GM20000 (cell line): ENCODE results near the gene CFH.

Experiments
- DNase-seq: peaks from one replicate; pipeline ENCODE4 v3.0.0; 2012; ENCODE audit warnings: low spot score
- TF ChIP-seq, protein P1 (sequence below): IDR thresholded peaks from 2 replicates; pipeline ENCODE4 v1.5.1; 2012; ENCODE audit warnings: mild to moderate bottlenecking, control low read depth; ENCODE audit errors: extremely low read depth, missing control alignments

The CFH gene

DNA sequence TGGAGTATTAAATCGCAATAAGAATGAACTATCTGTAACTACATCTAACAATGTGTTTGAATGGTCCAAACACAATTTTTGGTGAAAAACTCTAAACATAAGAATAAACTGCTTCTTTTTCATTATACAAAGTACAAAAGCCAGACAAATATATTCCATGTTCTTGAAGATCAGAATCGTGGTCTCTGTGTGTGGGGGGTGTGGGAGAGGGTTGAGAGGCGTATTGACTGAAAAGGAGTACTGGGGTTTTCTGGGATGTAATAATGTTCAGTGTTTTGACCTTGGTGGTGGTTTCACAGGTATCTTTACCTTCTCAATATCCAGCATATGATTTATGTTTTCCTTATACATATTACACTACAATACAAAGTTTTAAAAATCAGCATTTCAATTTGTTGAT, 764 bp upstream of the CFH start:
- DNase-seq = no peak
- TF ChIP-seq, protein P1, sequence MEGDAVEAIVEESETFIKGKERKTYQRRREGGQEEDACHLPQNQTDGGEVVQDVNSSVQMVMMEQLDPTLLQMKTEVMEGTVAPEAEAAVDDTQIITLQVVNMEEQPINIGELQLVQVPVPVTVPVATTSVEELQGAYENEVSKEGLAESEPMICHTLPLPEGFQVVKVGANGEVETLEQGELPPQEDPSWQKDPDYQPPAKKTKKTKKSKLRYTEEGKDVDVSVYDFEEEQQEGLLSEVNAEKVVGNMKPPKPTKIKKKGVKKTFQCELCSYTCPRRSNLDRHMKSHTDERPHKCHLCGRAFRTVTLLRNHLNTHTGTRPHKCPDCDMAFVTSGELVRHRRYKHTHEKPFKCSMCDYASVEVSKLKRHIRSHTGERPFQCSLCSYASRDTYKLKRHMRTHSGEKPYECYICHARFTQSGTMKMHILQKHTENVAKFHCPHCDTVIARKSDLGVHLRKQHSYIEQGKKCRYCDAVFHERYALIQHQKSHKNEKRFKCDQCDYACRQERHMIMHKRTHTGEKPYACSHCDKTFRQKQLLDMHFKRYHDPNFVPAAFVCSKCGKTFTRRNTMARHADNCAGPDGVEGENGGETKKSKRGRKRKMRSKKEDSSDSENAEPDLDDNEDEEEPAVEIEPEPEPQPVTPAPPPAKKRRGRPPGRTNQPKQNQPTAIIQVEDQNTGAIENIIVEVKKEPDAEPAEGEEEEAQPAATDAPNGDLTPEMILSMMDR = no peak

- no peak for DNase-seq
- TF ChIP-seq, protein P1 = no peak
Measured at GRCh38 chr1:196654271-196654670, 2.4 kb downstream of the CFH start.

- TF ChIP-seq, protein P1 = no peak
- DNase-seq = no peak
Measured at GRCh38 chr1:196655071-196655470, 3.2 kb downstream of the CFH start.

DNA sequence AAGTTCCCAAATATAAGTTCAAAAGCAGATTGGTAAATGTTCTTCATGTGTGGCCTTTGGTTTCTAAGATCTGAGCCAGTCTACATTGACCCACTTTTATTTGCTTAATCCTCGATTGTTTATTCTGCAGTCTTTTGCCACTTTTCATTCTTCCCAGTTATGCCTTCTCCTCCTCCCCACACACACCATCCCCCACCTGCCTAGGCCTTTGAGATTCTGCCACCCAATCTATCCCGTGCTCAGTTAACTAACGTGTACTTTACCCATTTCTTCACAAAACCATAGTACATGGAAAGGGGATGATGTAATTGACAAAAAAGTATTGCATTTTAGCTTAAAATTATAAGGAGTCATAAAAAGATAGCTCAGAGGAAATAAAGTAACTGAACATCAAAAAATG, 3.7 kb downstream of the CFH start:
- TF ChIP-seq, protein P1 = no peak
- no peak for DNase-seq

DNA sequence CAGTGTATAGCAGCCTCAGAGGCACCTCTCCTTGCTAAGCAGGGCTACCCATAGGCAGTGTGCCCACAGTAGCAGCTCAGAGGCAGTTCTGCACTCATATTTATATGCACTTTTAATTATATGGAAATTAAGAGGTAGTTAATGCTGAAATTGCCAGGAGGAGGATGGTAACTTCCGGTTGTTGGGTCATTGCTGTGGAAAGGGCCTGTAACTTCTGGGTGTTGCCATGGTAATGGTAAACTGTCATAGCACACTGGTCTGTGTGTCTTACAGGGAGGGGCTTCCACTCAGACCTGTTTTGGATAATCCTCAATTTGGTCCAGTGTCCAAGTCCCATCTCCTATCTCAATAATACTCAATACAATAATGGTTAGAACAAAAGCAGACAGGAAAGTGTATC, 7.6 kb downstream of the CFH start:
- no peak for DNase-seq

GRCh38 chr1:196660272-196660671, 8.4 kb downstream of the CFH start:
- TF ChIP-seq, protein P1 = no peak
- DNase-seq = no peak

More for the DNA sequence above, 7.6 kb downstream of the CFH start:
- TF ChIP-seq, protein P1 = no peak

DNA sequence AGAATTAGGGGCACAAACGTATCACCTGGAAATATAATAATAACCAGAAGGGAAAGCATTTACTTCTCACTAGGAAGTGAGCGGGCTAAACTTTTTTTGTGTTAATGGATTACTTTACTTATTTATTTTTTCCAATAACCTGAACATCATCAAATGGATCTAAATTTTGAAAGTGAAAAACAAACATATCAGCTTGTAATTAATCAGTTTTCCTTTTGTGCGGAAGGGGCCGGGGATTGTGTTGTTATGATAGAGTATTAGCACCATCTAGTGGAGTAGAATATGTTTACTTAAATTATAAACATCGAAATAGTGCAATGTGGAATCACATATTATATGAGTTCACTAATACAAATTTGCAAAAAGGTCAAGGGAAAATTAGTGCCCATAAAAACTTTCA, 9.0 kb downstream of the CFH start:
- TF ChIP-seq, protein P1 = no peak
- peak; percentile 17 for DNase-seq
